HepG2 (cell line): ENCODE measurements around the gene TMEM35B.

ENCODE experiments used
- ARNT ChIP-seq: fragments of 450-650 bp; IDR thresholded peaks from 2 replicates; pipeline ENCODE4 v1.6.1; 2017
- ARNT2 ChIP-seq: sonication (generic); formaldehyde crosslinking; IDR thresholded peaks from 2 replicates; pipeline ENCODE4 v1.8.0; 2022; ENCODE audit warnings: mild to moderate bottlenecking, low read depth, missing genetic modification reagents, moderate library complexity
- CCAR2 ChIP-seq: fragments of 200-400 bp; formaldehyde crosslinking; optimal IDR thresholded peaks from 2 replicates; pipeline ENCODE3; 2018; ENCODE audit warnings: low read depth, mild to moderate bottlenecking, low read length, moderate library complexity
- CTCF ChIP-seq: sonication (generic); formaldehyde crosslinking; IDR thresholded peaks from 2 replicates; pipeline ENCODE4 v1.5.0; 2020; ENCODE audit warnings: mild to moderate bottlenecking, missing genetic modification reagents, moderate library complexity
- ELF1 ChIP-seq: sonication (generic); formaldehyde crosslinking; IDR thresholded peaks from 2 replicates; pipeline ENCODE4 v1.4.0; 2020; ENCODE audit warnings: missing genetic modification reagents
- POLR2A ChIP-seq, 2 experiments: IDR thresholded peaks; 2 replicates each; pipeline ENCODE4 v1.6.1; 2011; ENCODE audit warnings: low read depth in 2 of 2, low read length in 2 of 2, mild to moderate bottlenecking in 1 of 2, moderate library complexity in 1 of 2; ENCODE audit not compliant: insufficient read depth in 1 of 2
- SUZ12 ChIP-seq: fragments of 150-350 bp; IDR thresholded peaks from 2 replicates; pipeline ENCODE4 v1.6.1; 2014; ENCODE audit warnings: low read depth, low read length
- ZBTB26 ChIP-seq: IDR thresholded peaks from 2 replicates; pipeline ENCODE4 v1.6.1; 2016; ENCODE audit warnings: missing compliant biosample characterization, missing genetic modification reagents, borderline replicate concordance

DNA sequence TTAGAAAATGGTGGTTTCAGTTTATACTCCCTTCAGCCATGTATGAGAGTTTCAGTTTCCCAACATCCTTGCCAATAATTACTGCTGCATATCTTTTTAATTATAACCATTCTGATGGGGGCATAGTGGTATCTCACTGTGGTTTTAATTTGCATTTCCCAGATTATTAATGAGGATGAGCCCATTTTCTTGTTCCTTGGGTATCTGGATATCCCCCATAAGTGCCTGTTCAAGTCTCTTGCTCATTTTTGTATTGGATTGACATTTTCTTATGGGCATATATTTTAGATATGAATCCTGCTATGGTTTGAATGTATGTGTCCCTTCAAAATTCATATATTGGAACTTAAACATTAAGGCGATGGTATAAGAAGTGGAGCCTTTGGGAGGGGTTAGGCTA is 48.2 kb upstream of the TMEM35B start:
- TF ChIP-seq ZBTB26 (CRISPR knock-in tag) (no peak), ARNT2 (CRISPR knock-in tag) (no peak), POLR2A (IDR thresholded peaks at IDR 0.05; ENCODE audit: insufficient read depth in 1 of 2, low read depth in 2 of 2, low read length in 2 of 2) (no peak), CCAR2 (no peak), ELF1 (no peak), ARNT (no peak), SUZ12 (no peak), CTCF (no peak)
